Measurements from ENCODE around the gene E2F3. TPM values are rescaled to one million over a fixed set of nuclear protein-coding genes. Genes with fewer than 3 reads are reported as not detected.

E2F3 gene
- total RNA-seq, result 10 to 100 TPM in 3 of 4 donors, 1 to 10 TPM in 1; 9.4 to 15.8 (median 11.9) TPM

GRCh38 chr6:20401205-20402091 is at the start of gene E2F3:
Gene E2F3, plus strand, starts transcription at chr6:20401879. Its CDS starts 354 bp downstream, at chr6:20402233.
- no peak for TF ChIP-seq CTCF (IDR thresholded peaks at IDR 0.05; ENCODE audit: low read depth)

- TF ChIP-seq CTCF (IDR thresholded peaks at IDR 0.05; ENCODE audit: low read depth), result no peak
Observed at GRCh38 chr6:20352346-20352745, 49.3 kb upstream of the E2F3 start.

- no peak for TF ChIP-seq CTCF (IDR thresholded peaks at IDR 0.05; ENCODE audit: low read depth)
Observed at GRCh38 chr6:20353134-20353533, 48.5 kb upstream of the E2F3 start.

GRCh38 chr6:20354366-20354765 is 47.3 kb upstream of the E2F3 start:
- no peak for TF ChIP-seq CTCF (IDR thresholded peaks at IDR 0.05; ENCODE audit: low read depth)

DNA sequence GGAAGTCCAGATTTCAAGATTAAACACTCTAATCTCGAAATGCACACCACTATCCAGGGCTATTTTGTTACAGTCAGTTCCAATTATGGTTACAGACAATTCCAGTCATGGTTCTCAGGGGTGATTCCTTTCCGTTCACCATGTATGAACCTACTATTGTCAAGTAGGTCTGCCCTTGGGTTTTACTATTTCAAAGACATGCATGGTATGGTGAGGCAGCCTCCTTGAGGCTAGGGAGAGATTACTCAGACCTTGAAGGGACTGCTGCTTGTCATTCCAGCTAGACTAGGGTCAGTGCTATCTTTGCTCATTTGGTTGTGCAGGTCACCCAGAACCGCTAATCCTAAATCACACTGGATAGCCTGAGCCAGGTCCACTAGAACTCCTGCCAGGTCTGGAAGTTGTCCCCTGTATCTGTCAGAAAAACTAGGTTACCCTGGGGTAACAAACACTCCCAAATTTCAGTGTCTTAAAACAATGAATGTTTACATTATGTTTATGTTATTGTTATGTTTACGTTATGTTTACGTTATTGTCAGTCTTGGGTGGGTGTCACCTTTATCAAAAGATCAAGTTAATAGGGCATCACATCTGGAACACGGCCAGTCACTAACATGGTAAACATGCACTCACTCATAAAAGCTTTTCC is 41.1 kb upstream of the E2F3 start:
- no peak for TF ChIP-seq CTCF (IDR thresholded peaks at IDR 0.05; ENCODE audit: low read depth)

DNA sequence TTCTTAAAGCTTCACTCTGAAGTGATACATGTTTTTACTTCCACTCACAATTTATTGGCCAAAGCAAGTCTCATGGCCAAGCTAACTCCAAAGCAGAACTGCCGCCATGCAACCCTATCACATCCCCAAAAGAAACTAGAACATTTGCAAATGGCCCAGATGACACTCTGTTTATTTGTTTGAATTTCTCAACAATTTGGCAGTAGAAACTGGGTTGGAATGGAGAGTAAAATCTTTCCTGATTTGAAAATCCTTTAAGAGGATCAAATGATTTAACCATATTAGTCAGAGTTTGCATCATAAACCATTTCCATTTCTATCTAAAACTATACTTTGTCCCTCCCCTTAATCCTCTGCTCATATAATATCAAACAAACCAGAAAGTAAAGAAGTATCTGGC is 39.1 kb upstream of the E2F3 start:
- no peak for TF ChIP-seq CTCF (IDR thresholded peaks at IDR 0.05; ENCODE audit: low read depth)

DNA sequence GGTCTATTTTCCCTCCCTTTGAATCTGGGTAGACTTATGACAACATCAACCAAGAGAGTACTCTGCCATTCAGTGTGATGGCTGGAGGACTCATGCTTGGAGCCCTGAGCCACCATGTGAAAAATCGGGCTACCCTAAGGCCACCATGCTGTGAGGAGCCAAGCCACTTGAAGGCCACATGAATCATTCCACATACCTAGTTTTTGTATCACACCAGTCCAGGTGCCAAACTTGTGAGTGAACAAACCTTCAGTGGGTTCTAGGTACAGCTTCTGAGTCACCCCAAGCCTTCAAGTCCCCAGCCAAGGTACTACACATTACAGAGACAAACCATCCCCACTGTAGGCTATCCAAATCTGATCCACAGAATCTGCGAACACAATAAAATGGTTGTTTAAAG is 37.4 kb upstream of the E2F3 start:
- TF ChIP-seq CTCF (IDR thresholded peaks at IDR 0.05; ENCODE audit: low read depth), result no peak

All from subcutaneous adipose tissue (tissue), 4 donors.